ENCODE results near the gene SPO11. TPM values are rescaled to one million over a fixed set of nuclear protein-coding genes. Genes with fewer than 3 reads are reported as not detected.

SPO11 gene
- total and polyA plus RNA-seq, 2 of the 13 experiments (the other 11 are each of a cell fraction or from before 2014, with no cell fraction given): not detected

- TF ChIP-seq ZBTB7A (CRISPR knock-in tag; IDR thresholded peaks at IDR 0.05) (no peak), SOX13 (IDR thresholded peaks at IDR 0.05) (no peak), SOX13 (CRISPR knock-in tag; conservative IDR thresholded peaks at IDR 0.05 in 1 of 2, IDR thresholded peaks at IDR 0.05 in 1 of 2) (no peak), SOX5 (CRISPR knock-in tag; IDR thresholded peaks at IDR 0.05; ENCODE audit: borderline replicate concordance) (no peak), ATF3 (CRISPR knock-in tag; IDR thresholded peaks at IDR 0.05) (no peak), RARG (CRISPR knock-in tag; IDR thresholded peaks at IDR 0.05; ENCODE audit: low read depth) (no peak), ZSCAN20 (CRISPR knock-in tag; IDR thresholded peaks at IDR 0.05; ENCODE audit: borderline replicate concordance) (0 out of 2 replicates have a peak, but pooled peaks have one; percentile 77), ETV6 (CRISPR knock-in tag; conservative IDR thresholded peaks at IDR 0.05) (0 out of 2 replicates have a peak, but pooled peaks have one; percentile 33), MAFG (CRISPR knock-in tag; IDR thresholded peaks at IDR 0.05) (no peak), POGK (CRISPR knock-in tag; conservative IDR thresholded peaks at IDR 0.05) (no peak), MYNN (CRISPR knock-in tag; IDR thresholded peaks at IDR 0.05; ENCODE audit: low read depth) (0 out of 2 replicates have a peak, but pooled peaks have one; percentile 10), AHR (CRISPR knock-in tag; IDR thresholded peaks at IDR 0.05) (no peak; the same call in 1 of the 2 replicates), SP1 (IDR thresholded peaks at IDR 0.05) (no peak), SP1 (CRISPR knock-in tag; IDR thresholded peaks at IDR 0.05) (no peak), THYN1 (CRISPR knock-in tag; IDR thresholded peaks at IDR 0.05; ENCODE audit: borderline replicate concordance, low read depth) (no peak), SIN3A (IDR thresholded peaks at IDR 0.05; ENCODE audit: borderline replicate concordance, low read depth, low read length) (no peak), ZNF768 (CRISPR knock-in tag; IDR thresholded peaks at IDR 0.05) (peak; percentile 23; the same call in 1 of the 2 replicates)
Measured at GRCh38 chr20:57391439-57392301, 62.1 kb downstream of the SPO11 start (continued).
